Lower leg skin (tissue), 3 donors: ENCODE data around the gene SNRPB2.

ENCODE experiments used
- POLR2A ChIP-seq, 2 donors: fragments of 450-650 bp; IDR thresholded peaks; one replicate each; pipeline ENCODE4 v1.6.1; 2016 to 2017; ENCODE audit warnings: antibody characterized with exemption in 2 of 2, mild to moderate bottlenecking in 1 of 2, moderate library complexity in 1 of 2
- TF ChIP-seq, protein P1 (sequence below), 3 donors: fragments of 450-650 bp; IDR thresholded peaks; one replicate each; pipeline ENCODE4 v1.5.1; 2016; ENCODE audit warnings: antibody characterized with exemption in 3 of 3, mild to moderate bottlenecking in 3 of 3, moderate library complexity in 2 of 3

DNA sequence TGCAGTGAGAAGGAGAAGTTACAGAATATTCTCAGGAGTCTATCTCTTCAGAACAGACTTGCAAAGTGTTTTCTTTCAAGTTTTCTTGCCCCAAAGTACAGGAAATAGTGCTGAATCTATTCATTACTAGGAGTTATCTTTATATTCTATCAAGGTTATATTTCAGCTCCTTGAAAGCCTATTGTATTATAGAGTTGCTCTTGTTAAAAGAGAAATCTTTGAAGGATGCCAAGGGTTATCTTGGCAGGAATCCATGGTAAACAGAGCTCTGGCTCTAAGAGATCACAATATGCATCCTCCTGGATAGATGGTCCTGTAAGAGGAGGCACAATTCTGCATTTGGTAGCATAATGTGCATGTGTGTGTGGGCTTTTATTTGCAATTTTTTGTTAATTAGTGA lies 21.2 kb upstream of the SNRPB2 start:
- TF ChIP-seq POLR2A (IDR thresholded peaks at IDR 0.05), result no peak
- TF ChIP-seq, protein P1, sequence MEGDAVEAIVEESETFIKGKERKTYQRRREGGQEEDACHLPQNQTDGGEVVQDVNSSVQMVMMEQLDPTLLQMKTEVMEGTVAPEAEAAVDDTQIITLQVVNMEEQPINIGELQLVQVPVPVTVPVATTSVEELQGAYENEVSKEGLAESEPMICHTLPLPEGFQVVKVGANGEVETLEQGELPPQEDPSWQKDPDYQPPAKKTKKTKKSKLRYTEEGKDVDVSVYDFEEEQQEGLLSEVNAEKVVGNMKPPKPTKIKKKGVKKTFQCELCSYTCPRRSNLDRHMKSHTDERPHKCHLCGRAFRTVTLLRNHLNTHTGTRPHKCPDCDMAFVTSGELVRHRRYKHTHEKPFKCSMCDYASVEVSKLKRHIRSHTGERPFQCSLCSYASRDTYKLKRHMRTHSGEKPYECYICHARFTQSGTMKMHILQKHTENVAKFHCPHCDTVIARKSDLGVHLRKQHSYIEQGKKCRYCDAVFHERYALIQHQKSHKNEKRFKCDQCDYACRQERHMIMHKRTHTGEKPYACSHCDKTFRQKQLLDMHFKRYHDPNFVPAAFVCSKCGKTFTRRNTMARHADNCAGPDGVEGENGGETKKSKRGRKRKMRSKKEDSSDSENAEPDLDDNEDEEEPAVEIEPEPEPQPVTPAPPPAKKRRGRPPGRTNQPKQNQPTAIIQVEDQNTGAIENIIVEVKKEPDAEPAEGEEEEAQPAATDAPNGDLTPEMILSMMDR (IDR thresholded peaks at IDR 0.05), result no peak
